ENCODE data around the gene INPP5B. TPM values are rescaled to one million over a fixed set of nuclear protein-coding genes. Genes with fewer than 3 reads are reported as not detected.

Gene INPP5B
- total and polyA plus RNA-seq, 9 of the 15 experiments (the other 6 are each of a cell fraction or from before 2014, with no cell fraction given): 14.1 to 28.7 (median 20.9) TPM

- no peak for TF ChIP-seq ADNP (tag; IDR thresholded peaks at IDR 0.05)
- TF ChIP-seq CHD7 (IDR thresholded peaks at IDR 0.05; ENCODE audit: low read depth, low read length): no peak
- no peak for TF ChIP-seq SRSF7 (optimal IDR thresholded peaks at IDR 0.05; ENCODE audit: low read depth, low read length)
- TF ChIP-seq CBFB (CRISPR knock-in tag; IDR thresholded peaks at IDR 0.05): no peak
- no peak for TF ChIP-seq ZNF174 (CRISPR knock-in tag; IDR thresholded peaks at IDR 0.05)
- peak; percentile 93 for TF ChIP-seq FIP1L1 (IDR thresholded peaks at IDR 0.05; ENCODE audit: low read depth, low read length, poor library complexity, severe bottlenecking)
- TF ChIP-seq ZNF140 (CRISPR knock-in tag; IDR thresholded peaks at IDR 0.05): no peak
- no peak for TF ChIP-seq SETDB1 (IDR thresholded peaks at IDR 0.05; ENCODE audit: low read length)
- no peak for TF ChIP-seq TEAD2 (tag; IDR thresholded peaks at IDR 0.05)
- peak; percentile 94 for TF ChIP-seq CREB1 (IDR thresholded peaks at IDR 0.05)
- TF ChIP-seq CREB1 (CRISPR knock-in tag; IDR thresholded peaks at IDR 0.05): peak; percentile 98
- peak; percentile 86 to 97 (median 90) for TF ChIP-seq CTCF (IDR thresholded peaks at IDR 0.05 in 2 of 3, conservative IDR thresholded peaks at IDR 0.05 in 1 of 3; ENCODE audit: insufficient read depth in 2 of 3, low read depth in 1 of 3, low read length in 3 of 3)
- TF ChIP-seq ZBTB26 (CRISPR knock-in tag; IDR thresholded peaks at IDR 0.05): 0 out of 2 replicates have a peak, but pooled peaks have one; percentile 4
These were observed 87.1 kb downstream of the INPP5B start, which contains the start of gene MTF1 (continued) for GRCh38 chr1:37859507-37860345.

Data from K562 (cell line).